HG03457 (cell line): ENCODE data around the gene TTLL11.

Experiments used
- ATAC-seq: cut with Tn5 transposase; IDR thresholded peaks from one replicate; pipeline ENCODE4 v1.9.1; 2021; ENCODE audit warnings: moderate number of reproducible peaks; ENCODE audit not compliant: unreplicated experiment

Gene TTLL11

DNA sequence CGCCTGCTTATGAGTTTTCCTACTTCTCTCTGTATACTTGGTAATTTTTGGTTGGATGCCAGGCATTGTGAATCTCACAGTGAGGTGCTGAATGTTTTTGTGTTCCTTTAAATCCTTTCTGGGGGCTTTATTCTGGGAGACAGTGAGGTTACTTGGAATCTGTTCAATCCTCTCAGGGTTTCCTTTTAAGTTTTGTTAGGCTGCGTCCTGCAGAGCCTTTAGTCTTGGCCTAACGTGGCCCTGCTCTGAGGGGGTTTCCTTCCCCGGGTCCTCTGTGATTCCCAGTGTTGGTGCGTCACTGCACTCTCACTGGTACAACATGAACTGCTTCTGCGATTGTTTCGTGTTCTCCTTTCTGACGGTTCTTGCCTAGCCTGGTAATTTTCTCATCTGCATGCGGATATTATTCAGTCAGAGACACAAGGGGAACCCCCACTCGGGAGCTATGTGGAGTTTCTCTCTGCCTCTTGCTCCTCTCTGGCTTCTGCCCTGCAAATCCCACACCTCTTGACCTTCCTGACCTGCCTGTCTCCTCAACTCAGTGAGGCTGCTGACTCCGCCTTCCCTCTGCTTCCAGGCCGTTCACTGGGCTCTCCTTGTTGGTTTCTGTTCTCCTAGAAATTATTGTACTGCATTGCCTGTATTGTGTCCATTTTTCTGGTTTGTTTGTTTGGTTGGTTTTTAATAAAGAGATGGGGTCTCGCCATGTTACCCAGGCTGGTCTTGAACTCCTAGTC lies 313.6 kb downstream of the TTLL11 start:
- ATAC-seq: no peak

DNA sequence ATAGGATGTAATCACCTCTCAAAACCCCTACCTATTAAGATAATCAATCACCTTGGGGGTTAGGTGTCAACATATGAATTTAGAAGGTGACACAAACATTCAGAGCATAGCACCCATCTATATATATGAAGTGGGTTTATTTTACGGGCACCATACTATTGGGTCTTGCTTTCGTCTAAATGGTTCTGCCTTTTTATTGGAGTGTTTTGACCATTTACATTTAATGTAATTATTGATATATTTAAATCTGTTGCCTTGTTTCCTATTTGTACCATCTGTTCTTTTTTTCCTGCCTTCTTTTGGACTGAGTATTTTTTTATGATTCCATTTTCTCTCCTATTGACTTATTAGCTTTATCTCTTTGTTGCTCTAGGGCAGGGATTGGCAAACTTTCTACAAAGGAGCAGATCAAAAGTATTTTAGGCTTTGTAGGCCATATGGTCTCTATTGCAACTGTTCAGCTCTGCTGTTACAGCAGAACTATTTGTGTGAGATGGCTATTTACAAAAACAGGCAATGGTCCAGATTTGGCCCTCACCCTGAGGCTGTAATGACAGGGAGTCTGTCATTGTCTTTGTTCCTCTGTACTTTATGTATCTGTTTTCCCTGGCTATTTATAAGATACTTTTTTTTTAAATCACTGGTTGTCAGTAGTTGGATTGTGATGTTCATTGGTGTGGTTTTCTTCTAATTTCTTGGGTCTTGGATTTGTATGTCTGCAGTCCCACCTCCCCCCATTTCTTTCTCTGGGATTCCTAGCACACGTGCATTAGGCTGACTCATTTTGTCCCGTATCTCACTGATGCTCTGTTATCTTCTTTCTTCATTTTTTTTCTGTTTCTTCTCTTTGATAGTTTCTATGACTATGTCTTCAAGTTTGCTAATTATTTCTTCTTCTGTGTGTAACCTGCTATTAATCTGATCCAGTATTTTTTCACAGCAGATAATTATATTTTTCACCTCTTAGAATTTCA lies 314.6 kb downstream of the TTLL11 start:
- no peak for ATAC-seq

DNA sequence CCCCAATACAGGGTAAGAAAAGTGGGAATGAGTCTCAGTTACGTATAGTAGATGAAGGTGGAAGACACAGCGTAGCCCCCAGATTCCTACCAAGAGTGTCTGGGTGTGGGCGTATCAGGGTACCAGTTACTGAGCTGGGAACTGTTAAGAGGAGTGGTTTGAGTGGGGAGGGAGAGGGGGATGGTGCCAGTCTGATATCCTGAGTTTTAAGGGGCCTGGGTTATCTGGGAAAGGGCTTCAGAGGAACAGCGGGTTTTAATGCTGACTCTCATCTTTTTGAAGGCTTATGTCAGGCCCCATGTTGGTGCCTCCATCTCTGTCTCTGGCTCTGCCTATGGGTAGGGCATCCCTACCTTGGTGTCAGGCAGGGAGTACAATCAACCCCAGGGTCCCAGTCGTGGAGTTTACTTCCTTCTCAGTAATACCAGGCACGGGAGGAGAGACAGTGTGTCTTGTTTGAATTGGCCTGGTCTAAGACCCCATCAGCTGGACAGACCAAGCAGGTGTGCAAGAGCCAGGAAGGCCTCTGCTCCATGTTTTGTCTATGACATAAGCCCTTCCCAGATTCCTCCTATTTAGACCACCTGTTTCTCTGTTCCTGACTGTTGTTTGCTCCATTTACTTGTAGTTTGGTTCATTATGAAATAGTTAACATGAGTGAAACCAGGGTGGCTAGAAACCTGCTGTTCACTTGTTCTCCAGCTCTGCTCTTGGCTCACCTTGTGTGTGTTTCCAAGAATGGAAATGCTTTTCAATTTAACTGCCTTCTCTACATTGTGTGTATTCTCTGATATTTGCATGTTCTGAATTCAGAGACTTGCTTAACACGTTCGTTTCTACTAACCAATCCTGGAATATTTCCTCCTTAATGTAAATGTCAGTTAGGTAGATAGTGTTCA lies 316.1 kb downstream of the TTLL11 start:
- no peak for ATAC-seq

DNA sequence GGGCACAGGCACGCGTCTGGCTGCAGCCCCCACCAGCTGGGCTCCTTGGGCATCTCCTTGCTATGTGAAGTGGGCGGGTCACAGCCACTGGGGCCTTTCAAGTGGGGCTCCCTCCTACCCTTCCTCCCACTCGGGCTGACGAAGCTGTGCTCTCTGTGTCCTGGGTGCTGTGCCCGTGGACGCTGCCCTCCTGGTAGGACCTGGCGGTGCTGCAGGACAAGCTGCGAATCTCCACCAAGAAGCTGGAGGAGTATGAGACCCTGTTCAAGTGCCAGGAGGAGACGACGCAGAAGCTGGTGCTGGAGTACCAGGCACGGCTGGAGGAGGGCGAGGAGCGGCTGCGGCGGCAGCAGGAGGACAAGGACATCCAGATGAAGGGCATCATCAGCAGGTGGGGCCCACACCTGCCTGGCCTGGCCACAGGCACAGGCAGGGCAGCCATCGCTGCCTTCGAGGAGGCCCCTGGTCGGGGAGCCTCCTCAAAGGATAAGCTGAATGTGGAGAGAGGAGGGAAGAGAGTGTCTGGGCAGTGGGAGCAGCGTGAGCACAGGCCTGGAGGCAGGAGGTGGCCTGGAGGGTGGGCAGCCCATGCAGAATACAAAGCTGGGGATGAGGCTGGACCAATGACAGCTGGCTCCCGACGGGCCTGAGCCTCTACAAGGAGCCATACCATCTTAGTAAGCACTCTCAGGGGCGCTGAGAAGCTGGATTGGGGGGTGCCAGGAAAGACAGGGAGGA lies 316.9 kb downstream of the TTLL11 start:
- ATAC-seq: no peak

DNA sequence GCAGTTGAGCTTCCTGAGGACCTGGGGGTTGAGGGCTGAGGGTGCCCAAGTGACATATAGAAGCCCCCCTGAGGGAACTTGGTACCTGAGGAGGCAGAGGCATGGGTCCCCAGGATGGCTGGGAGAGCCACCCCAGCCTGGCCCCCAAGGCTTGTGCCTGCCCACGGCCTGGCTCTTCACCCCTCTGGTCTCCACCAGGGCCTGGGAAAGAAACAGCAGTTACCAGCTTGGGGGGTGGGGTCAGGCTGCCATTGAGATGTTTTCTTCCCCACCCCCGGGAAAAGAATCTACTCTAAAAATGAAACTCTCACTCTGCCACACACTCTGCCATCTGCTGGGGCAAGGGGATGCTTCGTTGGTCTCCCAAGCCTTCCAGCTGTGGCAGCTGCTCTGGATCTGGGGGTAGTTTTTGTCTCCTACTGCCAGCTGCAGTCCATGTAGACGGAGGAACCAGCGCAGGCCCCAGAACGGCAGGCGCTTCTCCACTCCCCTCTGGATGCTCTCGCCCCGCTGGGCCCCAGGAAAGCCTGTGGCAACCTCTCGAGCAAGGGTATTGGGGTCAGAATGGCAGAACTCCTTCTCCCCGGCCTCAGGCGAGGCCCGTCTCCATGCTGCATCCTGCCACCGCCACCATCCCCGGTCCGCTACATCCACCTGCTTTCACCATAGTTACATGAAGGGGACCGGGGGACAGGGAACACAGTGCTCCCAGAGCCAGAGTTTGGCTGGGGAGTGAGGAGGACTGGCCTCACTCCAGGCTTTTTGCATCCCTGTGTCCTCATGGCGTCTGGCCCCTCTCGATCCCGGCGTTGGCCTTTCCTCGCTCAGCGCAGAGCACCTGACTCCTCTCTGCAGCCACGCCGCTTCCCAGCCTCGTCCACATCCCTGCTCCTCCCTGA lies 318.1 kb downstream of the TTLL11 start:
- no peak for ATAC-seq

DNA sequence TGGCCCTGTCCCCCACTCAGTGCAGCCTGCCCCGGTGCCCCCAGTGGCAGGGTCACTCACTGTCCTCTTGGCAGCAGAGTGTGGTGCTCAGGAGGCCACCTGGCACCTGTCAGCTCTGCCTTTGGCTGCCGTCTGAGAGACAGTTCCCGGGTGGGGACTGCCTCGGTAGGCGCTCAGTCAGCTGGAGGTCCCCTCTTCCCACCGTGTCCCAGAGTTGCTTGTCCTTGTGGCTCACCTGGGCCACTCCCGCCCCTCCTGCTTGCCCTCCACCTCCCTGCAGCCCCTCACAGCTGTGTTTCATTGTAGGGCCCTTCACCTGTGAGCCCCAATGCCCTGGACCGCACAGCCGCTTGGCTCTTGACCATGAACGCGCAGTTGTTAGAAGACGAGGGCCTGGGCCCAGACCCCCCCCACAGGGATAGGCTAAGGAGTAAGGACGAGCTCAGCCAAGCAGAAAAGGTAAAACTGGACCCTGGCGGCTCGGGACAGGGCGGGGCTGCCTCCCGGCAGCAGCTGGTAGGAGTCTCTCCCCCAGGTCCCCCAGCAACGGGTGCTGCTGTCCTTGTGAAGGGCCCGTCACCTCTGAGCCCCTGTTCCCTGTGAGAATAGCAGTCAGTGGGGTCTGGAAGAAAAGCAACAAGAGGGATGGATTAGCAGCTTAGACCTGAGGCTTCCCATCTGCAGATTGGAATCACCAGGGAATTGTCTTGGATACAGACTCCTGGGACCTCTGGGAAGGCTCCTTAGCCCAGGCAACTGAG lies 319.0 kb downstream of the TTLL11 start:
- ATAC-seq: no peak

DNA sequence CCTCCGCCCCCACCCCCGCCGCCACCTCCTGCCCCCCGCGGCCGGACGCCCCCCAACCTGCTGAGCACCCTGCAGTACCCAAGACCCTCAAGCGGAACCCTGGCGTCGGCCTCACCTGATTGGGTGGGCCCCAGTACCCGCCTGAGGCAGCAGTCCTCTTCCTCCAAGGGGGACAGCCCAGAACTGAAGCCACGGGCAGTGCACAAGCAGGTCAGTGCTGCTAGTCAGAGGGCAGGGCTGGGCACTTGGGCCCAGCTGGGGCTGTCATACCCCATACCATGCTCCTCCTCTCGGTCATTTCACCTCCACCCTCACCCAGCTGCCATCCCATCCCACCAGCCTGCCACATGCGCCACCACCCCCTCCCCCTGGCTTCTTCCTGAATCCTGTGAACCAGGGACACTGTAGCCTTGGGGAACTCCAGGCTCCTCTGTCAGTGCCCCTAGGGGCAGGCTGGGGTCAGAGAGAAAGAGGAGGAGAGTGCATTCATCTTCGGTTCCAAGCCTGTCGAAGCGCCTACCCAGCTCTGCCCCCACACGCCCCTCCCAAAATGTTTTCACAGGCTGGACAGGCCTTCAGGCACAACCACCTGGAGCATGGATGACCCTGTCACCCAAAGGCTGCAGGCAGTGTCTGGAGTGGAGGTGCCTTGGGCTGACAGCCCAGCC lies 319.7 kb downstream of the TTLL11 start:
- no peak for ATAC-seq

DNA sequence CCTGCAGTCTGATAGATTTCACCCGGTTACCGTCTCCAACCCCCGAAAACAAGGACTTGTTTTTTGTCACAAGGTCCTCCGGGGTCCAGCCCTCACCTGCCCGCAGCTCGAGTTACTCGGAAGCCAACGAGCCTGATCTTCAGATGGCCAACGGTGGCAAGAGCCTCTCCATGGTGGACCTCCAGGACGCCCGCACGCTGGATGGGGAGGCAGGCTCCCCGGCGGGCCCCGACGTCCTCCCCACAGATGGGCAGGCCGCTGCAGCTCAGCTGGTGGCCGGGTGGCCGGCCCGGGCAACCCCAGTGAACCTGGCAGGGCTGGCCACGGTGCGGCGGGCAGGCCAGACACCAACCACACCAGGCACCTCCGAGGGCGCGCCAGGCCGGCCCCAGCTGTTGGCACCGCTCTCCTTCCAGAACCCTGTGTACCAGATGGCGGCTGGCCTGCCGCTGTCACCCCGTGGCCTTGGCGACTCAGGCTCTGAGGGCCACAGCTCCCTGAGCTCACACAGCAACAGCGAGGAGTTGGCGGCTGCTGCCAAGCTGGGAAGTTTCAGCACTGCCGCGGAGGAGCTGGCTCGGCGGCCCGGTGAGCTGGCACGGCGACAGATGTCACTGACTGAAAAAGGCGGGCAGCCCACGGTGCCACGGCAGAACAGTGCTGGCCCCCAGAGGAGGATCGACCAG lies 320.4 kb downstream of the TTLL11 start:
- ATAC-seq: no peak
